Astrocyte of the spinal cord (primary cell): ENCODE measurements around the gene BTBD16.

Source experiments
- DNase-seq: peaks from one replicate; pipeline ENCODE4 v3.0.0; 2011; ENCODE audit warnings: low read depth, low spot score
- H3K4me3 ChIP-seq: 2 replicates; pipeline ENCODE4 v1.5.1; 2011; ENCODE audit warnings: low read depth, mild to moderate bottlenecking, low read length, moderate library complexity
- in situ Hi-C: cut with HindIII; loops from 2 replicates; pipeline ENCODE4 v1.10.0; 2017; ENCODE audit warnings: low sequenced_read_pairs
- TF ChIP-seq, protein P1 (sequence below): IDR thresholded peaks from 2 replicates; pipeline ENCODE4 v1.5.1; 2012; ENCODE audit warnings: low read depth, mild to moderate bottlenecking, low read length, inconsistent platforms

BTBD16 gene

DNA sequence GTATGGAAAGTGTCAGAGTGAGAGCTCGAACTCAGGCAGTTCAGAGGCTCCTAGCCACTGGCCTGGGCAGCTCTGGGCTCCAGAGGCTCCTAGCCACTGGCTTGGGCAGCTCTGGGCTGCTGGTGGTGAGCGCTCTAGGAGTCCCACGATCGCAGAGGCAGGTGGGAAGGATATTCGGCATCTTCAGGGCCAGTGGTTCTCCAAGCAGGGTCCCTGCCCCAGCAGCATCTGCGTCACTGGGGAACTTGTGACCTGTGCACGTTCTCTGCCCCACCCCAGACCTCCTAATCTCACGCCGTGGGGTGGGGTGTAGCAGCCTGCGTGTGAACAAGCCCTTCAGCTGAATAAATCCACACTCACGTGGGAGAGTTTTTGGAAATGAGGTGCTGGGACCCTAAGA is 25.2 kb upstream of the BTBD16 start:
- TF ChIP-seq, protein P1, sequence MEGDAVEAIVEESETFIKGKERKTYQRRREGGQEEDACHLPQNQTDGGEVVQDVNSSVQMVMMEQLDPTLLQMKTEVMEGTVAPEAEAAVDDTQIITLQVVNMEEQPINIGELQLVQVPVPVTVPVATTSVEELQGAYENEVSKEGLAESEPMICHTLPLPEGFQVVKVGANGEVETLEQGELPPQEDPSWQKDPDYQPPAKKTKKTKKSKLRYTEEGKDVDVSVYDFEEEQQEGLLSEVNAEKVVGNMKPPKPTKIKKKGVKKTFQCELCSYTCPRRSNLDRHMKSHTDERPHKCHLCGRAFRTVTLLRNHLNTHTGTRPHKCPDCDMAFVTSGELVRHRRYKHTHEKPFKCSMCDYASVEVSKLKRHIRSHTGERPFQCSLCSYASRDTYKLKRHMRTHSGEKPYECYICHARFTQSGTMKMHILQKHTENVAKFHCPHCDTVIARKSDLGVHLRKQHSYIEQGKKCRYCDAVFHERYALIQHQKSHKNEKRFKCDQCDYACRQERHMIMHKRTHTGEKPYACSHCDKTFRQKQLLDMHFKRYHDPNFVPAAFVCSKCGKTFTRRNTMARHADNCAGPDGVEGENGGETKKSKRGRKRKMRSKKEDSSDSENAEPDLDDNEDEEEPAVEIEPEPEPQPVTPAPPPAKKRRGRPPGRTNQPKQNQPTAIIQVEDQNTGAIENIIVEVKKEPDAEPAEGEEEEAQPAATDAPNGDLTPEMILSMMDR, result no peak
- no peak overlapping the region for H3K4me3 ChIP-seq
- in situ Hi-C loops, result no loop called here
- no peak for DNase-seq

DNA sequence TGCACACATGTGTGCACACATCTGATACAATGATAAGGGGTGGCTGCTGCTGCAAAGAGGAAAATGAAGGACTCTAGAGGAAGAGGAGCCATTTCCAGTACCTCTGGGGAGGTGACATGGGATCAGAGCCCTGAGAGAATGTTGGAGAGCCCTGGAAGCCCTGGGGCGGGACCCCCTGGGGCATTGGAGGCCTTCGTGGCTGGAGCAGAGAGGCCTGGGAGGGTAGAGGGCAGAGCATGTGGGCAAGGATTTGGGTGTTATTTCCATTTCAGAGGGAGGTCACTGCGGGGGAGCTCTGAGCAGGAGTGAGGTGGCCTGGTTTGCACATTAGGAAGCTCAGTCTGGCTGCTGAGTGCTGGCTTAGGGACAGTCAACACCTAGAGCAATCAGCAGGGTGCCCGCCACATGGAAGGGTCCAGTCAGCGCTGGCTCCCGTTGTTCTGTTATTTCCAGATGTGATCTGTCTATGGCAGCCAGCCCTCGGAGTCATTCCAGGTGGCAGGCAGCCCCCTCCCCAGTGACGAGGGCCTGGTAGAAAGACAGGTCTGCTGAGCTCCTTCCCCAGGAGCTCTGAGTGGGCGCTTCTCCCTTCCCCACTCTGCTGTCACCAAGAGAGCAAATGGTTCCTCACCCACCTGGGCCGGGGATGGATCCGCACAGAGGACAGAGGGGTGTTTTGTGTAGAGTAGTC is 24.1 kb upstream of the BTBD16 start:
- no peak overlapping the region for H3K4me3 ChIP-seq

DNA sequence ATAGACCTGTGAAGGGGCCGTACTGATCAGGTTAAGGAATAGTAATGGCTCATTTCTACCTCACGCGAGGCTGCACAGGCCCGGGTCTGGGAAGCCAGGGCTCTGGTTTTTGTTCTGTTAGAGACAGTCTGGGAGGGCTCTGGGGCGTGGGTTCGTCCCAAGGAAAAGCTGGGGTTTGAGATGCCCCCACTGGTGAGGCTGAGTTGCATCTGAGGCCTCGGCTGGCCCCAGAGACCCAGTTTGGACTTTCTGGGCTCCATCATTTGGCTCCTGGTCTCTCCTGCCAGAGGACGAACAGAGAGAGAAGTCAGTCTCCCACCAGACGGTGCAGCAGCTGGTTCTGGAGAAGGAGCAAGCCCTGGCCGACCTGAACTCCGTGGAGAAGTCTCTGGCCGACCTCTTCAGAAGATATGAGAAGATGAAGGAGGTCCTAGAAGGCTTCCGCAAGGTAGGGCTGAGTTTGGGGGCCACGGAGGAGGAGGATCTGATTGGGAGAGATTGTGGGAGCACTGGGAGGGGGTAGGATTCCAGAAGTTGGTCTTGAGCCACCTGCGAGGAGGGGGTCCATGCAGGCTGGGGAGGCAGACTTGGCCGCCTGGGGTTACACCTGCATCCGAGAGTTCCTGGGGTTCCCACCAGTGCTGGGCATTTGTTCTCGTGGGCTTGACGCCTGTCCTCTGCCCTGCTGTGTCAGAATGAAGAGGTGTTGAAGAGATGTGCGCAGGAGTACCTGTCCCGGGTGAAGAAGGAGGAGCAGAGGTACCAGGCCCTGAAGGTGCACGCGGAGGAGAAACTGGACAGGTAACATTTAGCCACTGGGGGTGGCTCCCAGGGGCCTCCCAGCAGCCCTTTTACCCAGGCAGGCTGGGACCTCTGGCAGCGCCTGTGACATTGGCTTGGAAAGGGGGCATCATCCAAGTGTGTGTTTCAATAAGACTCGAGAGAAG is 22.5 kb upstream of the BTBD16 start:
- TF ChIP-seq, protein P1, result no peak
- in situ Hi-C loops, result no loop called here
- DNase-seq, result no peak
- no peak overlapping the region for H3K4me3 ChIP-seq

More for the DNA sequence above, 24.1 kb upstream of the BTBD16 start:
- DNase-seq, result no peak
- in situ Hi-C loops, result no loop called here
- TF ChIP-seq, protein P1, result no peak

DNA sequence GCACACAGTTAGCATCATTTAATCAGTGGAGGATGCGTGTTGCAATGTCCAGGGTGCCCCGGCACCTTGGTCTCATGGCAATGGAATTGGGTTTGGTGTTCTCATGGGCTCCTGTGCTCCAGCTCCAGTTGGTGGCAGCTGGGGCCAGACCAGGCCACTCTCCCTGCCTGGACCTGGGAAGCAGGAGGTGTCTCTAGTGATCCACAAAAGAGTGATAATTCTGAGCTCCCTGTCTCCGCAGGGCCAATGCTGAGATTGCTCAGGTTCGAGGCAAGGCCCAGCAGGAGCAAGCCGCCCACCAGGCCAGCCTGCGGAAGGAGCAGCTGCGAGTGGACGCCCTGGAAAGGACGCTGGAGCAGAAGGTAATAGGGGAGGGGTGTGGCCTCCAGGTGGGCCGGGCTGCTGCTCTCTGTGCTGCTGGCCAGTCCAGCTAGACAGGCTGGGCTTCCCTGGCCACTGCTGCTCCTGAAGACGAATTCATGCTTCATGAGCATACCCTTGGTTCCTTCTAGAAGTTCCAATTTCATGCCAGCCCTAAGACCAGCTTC is 21.7 kb upstream of the BTBD16 start:
- no peak overlapping the region for H3K4me3 ChIP-seq
- TF ChIP-seq, protein P1, result no peak

DNA sequence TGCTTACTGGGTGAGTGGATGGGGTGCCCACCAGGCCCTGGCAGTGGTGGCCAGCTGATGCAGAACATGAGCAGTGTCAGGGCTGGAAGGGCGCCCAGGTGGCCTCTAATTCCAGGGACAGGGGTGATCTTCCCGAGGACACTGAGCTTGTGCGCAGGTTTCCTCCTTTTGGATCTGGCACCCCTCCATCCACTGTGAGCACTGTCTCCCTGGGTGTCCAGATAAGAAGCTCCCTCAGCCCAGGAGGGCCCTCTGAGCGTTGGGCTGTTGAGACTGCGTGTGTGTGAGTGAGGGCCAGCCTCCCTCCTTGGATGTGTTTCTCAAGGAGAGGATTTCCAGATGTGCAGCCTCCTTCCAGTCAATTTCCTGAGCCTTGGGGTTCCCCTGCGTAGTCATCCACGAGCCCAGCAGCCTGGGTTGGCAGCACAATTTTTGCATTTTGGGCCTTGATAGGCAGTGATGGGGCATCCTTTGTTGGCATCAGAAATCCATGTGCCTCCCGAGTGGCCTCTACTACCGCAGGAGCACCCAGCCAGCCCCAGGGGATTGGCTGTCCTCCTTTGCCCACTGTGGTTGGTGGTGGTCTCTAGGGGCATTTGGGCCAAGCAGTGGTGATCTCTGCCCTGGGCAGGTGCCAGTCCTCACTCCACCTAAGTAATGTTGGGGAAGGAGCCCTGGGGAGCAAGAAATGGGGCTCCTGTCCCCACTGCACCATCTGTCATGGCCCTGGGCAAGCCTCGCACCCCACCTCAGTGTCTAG is 20.9 kb upstream of the BTBD16 start:
- in situ Hi-C loops, result no loop called here
- DNase-seq, result no peak
- no peak overlapping the region for H3K4me3 ChIP-seq
- TF ChIP-seq, protein P1, result no peak

More for the DNA sequence above, 21.7 kb upstream of the BTBD16 start:
- in situ Hi-C loops, result no loop called here
- no peak for DNase-seq
